Activated CD8-positive, alpha-beta memory T cell treated with anti-CD3 and anti-CD28 coated beads for 48 hours (primary cell): ENCODE results near the gene PLTP.
"Not testable (repeated sequence)": the region's sequence is repeated elsewhere in the genome, so short reads cannot be mapped to it uniquely, and the experiment has no call there.

Experiments used
- DNase-seq, 3 experiments: peaks; one replicate each; pipeline ENCODE4 v3.0.0-alpha.2; 2020; ENCODE audit warnings: low read depth in 2 of 3, low spot score in 2 of 3

PLTP gene

DNA sequence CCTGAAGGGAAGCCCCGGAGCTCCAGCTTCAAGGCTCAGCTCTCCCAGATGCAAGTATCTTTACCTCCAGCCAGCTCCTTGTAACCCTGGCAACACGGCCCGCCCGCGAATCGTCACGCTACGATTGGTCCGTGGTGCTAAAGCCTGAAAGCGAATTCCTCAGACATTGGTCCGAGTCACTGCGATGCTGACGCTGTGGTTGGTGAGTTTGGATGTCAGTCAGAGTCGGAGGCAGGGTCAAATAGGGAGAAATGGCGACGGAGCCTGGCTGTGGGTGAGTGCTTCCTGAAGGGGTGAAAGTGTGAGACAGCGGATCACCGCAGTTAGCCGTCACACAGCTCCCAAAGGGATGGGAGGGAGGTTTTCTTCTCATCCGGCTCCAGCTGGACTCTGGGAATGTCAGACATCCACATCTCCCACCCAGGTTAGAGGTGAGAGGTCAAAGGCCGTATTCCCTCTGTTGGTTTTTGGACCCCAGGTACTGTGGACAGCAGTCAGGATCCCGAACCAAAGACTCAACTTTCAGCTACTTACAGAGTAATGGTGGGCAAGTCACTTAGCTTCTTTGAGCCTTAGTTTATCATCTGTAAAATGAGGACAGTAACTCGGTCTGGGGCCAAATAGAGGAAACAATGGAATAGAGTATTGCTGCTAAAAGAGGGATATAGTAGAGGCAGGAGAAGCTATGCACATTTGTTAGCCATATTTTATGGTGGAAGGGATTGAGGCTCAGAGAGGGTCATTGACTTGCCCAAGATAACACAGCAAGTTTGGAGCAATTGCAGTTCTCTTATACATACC is 30.8 kb downstream of the PLTP start, which contains the start of gene ZSWIM1:
TSS of gene ZSWIM1 (plus strand) at position 240 of the 801 bp plus-strand sequence. CDS start 1,366 bp downstream, outside the sequence.
- DNase-seq = peak; percentile 93 to 97 (median 93)

DNA sequence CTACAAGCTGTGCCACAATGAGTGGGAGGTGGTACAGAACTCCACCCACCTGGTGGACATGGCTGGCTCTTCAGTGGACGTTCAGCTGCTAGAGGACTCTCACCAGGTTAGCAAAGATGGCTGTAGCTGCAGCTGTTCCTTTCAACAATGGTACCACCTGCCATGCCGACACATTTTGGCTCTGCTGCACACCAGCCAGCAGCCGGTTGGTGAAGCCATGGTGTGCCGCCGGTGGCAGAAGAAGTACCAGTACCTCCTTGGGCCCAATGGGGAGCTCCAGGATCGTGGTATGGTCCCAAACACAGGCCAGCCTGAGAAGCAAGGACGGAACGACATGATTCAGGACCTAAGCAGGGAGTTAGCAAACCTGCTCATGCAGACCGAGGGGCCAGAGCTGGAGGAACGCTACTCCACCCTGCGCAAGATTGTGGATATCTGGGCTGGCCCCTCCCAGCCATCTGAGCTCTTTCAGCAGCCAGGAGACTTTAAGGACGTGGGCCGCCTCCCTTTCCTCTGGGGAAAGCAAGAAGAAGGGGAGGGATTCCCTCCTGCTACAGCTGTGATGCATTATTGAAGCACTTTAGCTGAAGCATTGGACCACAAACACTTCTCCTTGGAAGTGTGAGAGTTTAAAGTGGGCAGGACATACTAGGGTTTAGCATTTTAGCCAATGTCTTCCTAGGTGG is 33.7 kb downstream of the PLTP start:
- DNase-seq = no peak

DNA sequence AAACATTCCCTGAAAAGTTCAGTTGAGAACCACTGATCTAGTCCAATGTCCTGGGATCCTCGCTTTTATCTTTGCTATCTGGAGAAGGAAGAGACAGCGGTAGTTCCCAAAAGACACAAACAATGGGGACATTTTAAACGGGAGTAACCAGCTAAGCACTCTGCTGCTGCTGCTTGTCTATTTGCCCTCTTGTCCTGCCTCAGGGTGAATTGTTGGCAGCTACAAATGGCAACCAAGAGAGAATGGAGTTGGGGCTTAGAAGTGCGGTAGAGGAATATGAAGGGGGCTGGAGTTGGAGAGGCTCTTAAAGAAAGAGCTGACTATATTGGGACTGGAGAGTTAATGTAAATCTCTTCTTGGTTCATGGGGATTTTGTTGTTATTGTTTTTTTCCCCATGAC is 37.4 kb downstream of the PLTP start:
- no peak for DNase-seq

DNA sequence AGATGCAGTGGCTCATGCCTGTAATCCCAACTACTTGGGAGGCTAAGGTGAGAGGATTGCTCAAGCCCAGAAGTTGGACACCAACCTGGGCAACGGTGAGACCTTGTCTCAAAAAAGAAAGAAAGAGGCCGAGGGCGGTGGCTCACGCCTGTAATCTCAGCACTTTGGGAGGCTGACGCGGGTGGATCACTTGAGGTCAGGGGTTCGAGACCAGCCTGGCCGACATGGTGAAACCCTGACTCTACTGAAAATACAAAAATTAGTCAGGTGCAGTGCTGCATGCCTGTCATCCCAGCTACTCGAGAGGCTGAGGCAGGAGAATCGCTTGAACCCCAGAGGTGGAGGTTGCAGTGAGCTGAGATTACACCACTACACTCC is 37.9 kb downstream of the PLTP start:
- DNase-seq = not testable (repeated sequence)

DNA sequence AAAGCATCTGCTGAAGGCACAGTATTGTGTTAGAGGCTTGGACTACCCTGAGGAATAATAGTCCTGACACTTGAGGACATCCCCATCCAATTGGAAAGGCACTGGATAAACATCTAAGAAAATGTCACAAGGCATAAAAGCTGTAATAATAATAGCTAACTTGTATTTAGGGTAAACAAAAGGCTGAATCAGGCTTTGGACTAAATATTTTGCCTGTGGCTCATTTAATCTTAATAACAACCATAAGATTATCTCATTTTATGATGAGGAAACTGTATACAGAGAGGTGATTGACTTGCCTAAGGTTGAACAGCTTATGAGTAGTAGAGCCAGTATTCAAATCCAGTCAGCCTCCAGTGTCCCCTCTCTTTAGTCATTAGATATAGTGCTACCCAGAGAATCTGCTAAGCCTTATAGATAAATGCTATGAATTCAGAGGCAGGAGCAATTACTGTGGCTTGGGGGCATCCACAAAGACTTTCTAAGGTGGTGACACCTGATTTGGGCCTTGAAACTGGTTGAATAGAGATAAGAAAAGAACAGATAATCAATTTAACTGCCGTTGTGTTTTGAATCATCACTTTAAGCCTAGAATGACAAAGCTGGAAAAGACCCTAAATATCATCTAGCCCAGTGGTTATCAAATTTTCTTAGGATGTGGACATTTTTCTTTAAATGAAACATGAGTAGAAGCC is 38.4 kb downstream of the PLTP start:
- no peak for DNase-seq

DNA sequence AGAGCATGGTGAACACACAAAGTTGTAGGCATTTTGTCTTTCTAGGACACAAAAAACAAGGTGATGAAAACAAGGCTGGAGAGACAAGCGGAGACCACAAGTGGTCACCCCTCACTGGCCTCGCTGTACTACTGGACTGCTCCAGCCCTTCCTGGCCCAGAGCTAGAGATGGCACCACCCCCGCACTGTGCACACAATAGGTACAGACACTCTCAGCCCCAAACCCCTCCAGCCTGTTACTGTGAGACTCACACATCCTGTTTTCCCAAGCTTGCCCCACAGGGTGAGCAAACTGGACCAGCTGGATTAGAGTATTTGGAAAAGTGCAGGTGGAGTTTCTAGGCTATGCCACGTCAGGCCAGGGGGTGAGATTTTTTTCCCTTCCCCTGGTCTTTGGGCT is 39.3 kb downstream of the PLTP start:
- no peak for DNase-seq

DNA sequence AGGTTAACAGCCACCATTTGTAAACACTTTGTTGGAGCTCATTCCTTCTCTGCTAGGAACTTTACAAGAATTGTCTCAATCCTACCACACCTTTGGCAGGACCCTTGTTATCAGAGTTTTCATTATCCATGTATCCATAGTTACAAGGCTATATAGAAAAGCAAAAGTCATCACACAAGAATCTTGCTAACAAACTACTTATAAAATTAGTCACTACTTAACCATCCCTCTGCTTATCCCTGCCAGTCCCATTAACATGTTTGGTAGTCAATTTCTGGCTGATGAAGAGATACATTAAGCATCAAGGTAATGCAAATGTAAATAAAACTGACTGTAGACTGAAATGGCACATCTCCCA is 44.2 kb downstream of the PLTP start:
- DNase-seq = no peak

DNA sequence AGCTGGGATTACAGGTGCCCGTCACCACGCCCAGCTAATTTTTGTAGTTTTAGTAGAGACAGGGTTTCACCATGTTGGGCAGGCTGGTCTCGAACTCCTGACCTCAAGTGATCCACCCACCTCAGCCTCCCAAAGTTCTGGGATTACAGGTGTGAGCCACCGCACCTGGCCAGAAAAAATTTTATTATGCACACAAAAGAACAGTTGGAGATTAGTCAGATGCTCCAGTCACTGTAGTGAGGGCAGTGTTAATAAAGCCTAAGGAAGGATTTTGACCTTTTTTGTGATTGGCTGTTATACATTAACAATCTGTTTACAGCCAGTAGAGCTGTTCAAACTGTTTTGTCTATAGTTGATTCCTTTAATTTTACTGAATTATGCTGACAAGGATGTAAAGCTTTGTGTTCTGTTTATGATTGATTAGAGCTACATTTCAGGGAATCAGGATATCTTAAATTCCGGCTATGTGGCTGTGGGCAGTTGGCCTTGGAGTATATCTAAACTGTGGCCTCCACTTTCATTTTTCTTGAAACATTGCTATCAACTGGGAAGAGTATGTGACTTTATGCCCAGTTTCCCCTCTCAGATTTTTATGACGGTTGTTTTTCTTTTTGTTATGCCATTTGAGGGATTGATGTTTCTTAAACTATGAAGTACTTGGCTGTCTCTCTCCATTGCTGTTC is 44.7 kb downstream of the PLTP start:
- no peak for DNase-seq

DNA sequence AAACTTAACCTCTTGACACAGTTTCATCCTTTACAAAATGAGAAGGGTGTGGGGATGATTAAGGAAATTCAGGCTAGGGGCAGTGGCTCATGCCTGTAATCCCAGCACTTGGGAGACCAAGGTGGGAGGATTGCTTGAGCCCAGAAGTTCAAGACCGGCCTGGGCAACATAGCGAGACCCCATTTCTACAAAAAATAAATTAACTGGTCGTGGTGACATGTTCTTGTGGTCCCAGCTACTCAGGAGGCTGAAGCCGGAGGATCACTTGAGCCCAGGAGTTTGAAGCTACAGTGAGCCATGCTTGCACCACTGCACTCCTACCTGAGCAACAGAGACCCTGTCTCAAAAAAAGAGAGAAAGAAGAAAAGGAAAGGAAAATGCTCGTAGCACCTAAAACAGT is 45.5 kb downstream of the PLTP start:
- no peak for DNase-seq

DNA sequence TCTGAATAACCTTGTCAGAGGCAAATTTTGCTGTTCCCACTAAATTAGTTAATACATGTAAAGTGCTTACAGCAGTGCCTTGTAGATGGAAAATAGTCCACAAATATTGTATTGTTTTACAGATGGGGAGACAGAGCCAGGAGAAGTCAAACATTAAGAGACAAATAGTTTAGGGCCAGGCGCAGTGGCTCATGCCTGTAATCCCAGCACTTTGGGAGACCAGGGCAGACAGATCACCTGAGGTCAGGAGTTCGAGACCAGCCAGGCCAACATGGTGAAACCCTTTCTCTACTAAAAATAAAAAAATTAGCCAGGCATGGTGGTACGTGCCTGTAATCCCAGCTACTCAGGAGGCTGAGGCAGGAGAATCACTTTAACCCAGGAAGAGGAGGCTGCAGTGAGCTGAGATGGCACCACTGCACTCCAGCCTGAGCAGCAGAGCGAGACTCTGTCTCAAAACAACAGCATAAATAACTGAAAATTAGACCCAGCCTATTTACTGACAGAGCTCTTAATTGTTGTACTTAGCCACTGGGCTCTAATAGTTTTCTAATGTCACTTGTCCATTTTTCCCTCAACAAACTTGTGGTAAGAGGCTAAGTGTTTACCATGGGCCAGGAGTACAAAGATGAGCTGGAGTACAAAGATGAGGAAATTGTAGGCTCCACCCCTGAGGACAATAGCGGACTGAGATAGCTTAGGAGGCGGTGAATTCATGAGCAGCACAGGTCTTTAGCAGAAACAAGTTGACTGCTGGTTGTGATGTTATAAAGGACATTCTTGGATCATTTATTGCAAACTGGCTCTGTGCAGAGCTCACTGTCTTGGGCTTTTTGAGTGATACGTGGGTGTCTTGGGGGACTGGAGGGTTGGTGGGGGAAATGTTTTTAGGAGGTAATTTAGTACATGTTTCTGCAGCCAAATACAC is 48.1 kb downstream of the PLTP start:
- no peak for DNase-seq

DNA sequence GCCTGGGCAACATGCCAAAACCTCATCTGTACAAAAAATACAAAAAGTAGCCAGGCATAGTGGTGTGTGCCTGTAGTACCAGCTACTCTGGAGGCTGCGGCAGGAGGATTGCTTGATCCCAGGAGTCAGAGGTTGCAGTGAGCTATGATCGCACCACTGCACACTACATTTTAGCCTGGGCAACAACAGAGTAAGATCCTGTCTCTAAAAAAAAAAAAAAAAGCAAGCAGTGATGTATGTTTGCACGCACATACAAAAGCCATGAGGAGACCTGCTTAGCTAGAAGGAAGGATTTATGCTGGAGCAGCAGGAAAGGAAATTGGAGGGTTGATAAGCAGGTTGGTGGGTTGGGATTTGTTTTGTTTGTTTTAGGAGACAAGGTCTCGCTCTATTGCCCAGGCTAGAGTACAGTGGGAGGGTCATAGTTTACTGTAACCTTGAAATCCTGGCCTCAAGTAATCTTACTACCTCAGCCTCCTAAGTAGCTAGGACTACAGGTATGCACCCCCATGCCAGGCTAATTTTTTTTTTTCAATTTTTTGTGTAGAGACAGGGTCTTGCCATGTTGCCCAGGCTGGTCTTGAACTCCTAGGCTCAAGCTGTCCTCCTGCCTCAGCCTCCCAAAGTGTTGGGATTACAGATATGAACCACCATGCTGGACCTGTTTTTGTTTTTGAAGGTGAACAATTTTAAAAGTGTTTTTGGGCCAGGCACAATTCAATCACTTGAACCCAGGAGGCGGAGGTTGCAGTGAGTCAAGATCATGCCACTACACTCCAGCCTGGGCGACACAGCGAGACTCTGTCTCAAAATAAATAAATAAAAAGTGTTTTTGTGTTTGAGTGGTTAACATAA is 50.5 kb downstream of the PLTP start:
- DNase-seq = no peak

DNA sequence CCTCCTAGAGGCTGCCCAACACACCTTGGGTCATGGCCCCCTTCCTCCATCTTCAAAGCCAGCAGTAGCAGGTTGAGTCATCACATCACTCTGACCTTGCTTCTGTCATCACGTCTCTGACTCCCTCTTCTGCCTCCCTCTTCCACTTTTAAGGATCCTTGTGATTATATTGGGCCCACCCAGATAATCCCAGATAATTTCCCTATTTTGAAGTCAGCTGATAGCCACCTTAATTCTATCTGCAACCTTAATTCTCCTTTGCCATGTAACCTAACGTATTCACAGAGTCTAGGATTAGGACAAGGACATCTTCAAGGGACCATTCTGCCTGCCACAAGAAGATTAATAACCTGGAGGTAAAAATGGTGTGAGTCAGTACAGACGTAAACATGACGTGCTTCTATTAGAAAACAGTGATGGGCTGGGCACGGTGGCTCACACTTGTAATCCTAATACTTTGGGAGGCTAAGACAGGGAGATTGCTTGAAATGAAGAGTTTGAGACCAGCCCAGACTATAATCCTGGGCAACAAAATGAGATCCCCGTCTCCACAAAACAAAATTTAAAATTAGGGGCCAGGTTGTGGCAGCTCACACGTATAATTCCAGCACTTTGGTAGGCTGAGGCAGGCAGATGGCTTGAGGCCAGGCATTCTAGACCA is 51.3 kb downstream of the PLTP start:
- no peak for DNase-seq

DNA sequence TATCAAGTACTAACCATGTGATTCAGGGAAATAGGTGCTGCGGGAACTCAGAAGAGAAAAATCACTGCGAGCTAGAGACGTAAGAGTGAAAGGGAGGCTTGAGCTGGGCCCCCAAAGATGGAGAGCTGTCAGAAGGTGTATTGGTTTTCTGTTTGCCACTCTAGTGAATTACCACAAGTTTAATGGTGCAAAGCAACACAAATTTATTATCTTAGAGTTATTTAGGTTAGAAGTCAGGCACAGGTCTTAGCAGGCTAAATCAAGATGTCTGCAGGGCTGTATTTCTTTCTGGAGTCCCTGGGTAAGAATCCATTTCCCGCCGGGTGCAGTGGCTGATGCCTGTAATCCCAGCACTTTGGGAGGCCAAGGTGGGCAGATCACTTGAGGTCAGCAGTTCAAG is 52.0 kb downstream of the PLTP start:
- no peak for DNase-seq

DNA sequence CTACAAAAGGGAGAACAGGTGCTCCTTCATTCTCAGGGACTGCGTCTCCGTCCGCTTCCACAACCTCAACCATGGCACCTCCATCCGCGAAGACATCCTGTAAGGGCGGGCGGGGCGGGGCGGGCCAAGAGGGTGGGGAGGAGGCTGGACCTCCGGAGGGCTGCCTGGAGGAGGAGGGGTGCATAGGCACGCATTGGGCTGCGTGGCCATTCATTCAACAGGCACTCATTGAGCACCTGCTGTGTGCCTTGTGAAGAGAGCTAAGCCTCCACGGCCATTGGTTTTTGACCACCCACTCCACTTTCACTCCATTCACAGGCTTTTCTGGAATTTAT is 54.1 kb downstream of the PLTP start:
- peak in 1 of 3 experiments; percentile 5 for DNase-seq

DNA sequence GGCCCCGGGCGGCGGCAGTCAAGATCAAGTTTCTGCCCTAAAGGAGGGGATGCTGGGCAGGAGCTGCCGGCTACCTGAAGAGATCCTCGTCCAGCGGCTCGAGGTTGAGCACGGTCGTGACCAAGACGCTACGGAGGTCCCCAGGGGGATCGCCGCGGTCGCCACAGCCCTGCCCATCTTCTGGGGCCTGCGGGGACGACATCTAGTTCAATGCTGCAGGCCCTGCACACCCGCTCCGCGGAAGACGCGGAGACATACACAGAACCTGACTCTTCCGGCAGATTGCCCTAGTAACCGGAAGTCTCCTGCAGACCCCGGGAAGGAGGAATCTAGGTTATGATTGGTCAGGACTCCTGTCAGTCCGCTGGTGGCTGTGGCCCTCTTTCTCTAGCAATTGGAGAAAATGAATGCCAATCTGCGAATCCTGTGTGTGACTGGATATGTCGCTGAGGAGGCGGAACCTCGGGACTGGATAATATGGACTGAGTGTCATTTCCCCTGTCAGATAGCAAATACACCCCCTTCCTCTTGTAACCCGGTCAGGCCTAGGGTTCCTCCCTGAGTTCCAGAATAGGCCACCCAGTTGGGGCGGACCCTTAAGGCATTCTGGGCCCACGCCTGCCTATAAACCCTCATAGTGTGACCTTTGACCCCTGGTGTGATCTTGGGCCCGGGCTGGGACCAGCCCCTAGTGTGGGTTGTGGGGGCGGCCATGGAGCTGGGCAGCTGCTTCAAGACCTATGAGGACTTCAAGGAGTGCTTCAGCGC is 54.7 kb downstream of the PLTP start, which contains the start of the genes ACOT8 and ZSWIM3:
TSS of gene ACOT8 (minus strand) at position 279 of the 768 bp plus-strand sequence. CDS start at position 202, 77 bp downstream.
TSS of gene ZSWIM3 (plus strand) at position 501 of the 768 bp plus-strand sequence. CDS start at position 713, 212 bp downstream.
- peak; percentile 57 to 77 (median 75) for DNase-seq

DNA sequence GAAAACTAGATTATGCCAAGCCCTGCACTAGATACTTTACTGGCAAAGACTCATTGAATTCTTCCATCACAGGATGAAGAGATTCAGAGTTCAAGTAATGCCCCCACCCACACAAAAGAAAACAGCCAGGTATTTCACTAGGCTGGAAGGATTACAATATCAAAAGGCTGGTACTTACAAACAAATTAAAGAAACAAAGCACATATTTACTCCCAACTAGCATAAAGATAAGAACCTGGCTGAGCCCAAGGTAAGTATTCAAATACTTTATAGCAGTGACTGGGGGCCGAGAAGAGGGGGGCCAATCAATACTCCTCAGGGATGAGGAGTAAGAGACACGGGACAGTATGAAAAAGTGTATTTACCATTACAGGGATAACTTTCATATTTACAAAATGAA is 58.5 kb downstream of the PLTP start:
- DNase-seq = no peak

DNA sequence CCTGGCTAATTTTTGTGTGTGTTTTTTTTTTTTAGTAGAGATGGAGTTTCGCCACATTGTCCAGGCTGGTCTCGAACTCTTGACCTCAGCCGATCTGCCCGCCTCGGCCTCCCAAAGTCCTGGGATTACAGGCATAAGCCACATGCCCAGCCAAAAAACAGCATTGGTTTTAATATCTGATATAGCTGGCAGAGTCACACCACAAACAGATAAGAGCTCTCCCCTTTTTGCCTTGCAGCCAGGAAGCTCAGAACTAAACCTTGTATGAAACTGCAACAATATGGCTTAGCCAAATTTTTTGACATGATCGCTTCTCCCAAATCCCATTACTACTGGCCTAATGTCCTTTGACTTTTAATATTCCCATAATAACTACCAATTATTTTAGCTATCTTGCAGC is 59.6 kb downstream of the PLTP start:
- DNase-seq = no peak

DNA sequence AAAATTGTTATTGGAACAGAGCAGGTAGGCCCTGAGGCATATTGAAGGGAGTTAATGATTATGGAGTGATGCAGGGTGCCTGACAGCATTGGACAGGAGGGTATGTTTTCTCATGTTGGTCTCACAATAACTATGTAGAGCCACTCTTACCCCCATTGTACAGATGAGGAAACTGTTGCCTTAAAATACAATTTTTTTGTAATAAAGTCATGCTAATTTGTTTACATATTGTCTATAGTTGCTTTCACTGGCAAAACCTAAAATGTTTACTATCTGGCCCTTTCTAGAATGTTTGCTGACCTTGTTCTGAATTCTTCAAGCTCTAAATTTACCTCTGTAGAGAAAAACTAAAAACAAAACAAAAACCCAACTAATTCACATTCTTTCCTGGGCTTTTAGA is 60.5 kb downstream of the PLTP start:
- DNase-seq = no peak
